Endothelial cell of umbilical vein (primary cell): ENCODE data around the gene SSTR5. TPM values are rescaled to one million over a fixed set of nuclear protein-coding genes. Genes with fewer than 3 reads are reported as not detected.

Experiments
- BruUV-seq: library from RNA; stranded (reverse); fragments of 400-500 nt; replicated peaks from 2 replicates; lab custom pipeline; 2021; lab: Mats Ljungman, UMichigan
- CTCF ChIA-PET: fragments of 300-600, 350-600 bp; sonication (Branson Sonifier 250); formaldehyde crosslinking; loops from one replicate; lab custom pipeline; 2021; ENCODE audit warnings: antibody characterized with exemption, inconsistent platforms; lab: Charles Lee
- POLR2A ChIA-PET: fragments of 300-600, 350-600 bp; sonication (Branson Sonifier 250); formaldehyde crosslinking; loops from one replicate; lab custom pipeline; 2021; ENCODE audit warnings: antibody characterized with exemption, inconsistent platforms; lab: Charles Lee
- DNase-seq: peaks from one replicate; pipeline ENCODE4 v3.0.0-alpha.2; 2011; ENCODE audit warnings: low read depth, low spot score
- FAIRE-seq: peaks from 2 replicates; lab custom pipeline; 2011; peaks lifted over from hg19 to GRCh38; lab: Jason Lieb, UNC
- H2AFZ ChIP-seq: 2 replicates; pipeline ENCODE4 v1.6.0; 2012; ENCODE audit warnings: low read depth, low read length, control low read depth, inconsistent platforms
- H3K27ac ChIP-seq: 2 replicates; pipeline ENCODE4 v1.5.1; 2011; ENCODE audit warnings: low read depth, mild to moderate bottlenecking, control low read depth, low read length, moderate library complexity; ENCODE audit not compliant: insufficient read depth
- H3K27me3 ChIP-seq, 2 experiments: 2 replicates each; pipeline versions ENCODE4 v1.6.0 to v1.6.1; 2011; ENCODE audit warnings: low read length in 2 of 2, mixed read lengths in 1 of 2; ENCODE audit not compliant: control insufficient read depth in 2 of 2, insufficient read depth in 2 of 2
- H3K36me3 ChIP-seq, 2 experiments: 2 replicates in 1 of 2; 3 replicates in 1 of 2; pipeline ENCODE4 v1.5.1; 2011; ENCODE audit warnings: low read length in 2 of 2, mild to moderate bottlenecking in 1 of 2, moderate library complexity in 1 of 2; ENCODE audit not compliant: control insufficient read depth in 2 of 2, insufficient read depth in 2 of 2; ENCODE audit errors: extremely low read depth in 1 of 2
- H3K4me1 ChIP-seq: 3 replicates; pipeline ENCODE4 v1.5.1; 2011; ENCODE audit warnings: mild to moderate bottlenecking, low read length; ENCODE audit not compliant: control insufficient read depth, insufficient read depth; ENCODE audit errors: extremely low read depth
- H3K4me2 ChIP-seq: 2 replicates; pipeline ENCODE4 v1.6.1; 2011; ENCODE audit warnings: low read length, control low read depth, mixed read lengths; ENCODE audit not compliant: insufficient read depth
- H3K4me3 ChIP-seq, 3 experiments: fragments of 200-600 bp in 1 of 3; sonication (generic), shearing (Covaris generic) in 1 of 3; replicated peaks in 1 of 3; 2 replicates each; pipeline ENCODE4 v1.5.1; 2011 to 2016; ENCODE audit warnings: control low read depth in 3 of 3, low read length in 3 of 3, mild to moderate bottlenecking in 2 of 3, inconsistent platforms in 1 of 3, low read depth in 1 of 3, moderate library complexity in 1 of 3; ENCODE audit not compliant: insufficient read depth in 1 of 3
- H3K79me2 ChIP-seq: 2 replicates; pipeline ENCODE4 v1.6.0; 2012; ENCODE audit warnings: low read length, inconsistent platforms; ENCODE audit not compliant: control insufficient read depth, insufficient read depth
- H3K9ac ChIP-seq: replicated peaks from 2 replicates; pipeline ENCODE3; 2011; ENCODE audit warnings: low read length, control low read depth; ENCODE audit not compliant: insufficient read depth; ENCODE audit errors: extremely low read depth
- H3K9me1 ChIP-seq: replicated peaks from 3 replicates; pipeline ENCODE4 v1.6.0; 2011; ENCODE audit warnings: mild to moderate bottlenecking, low read length; ENCODE audit not compliant: control insufficient read depth, insufficient read depth; ENCODE audit errors: extremely low read depth
- H3K9me3 ChIP-seq: replicated peaks from 2 replicates; pipeline ENCODE4 v1.5.1; 2012; ENCODE audit warnings: low read length, inconsistent platforms; ENCODE audit not compliant: control insufficient read depth, insufficient read depth
- H4K20me1 ChIP-seq: replicated peaks from 2 replicates; pipeline ENCODE3; 2011; ENCODE audit warnings: mild to moderate bottlenecking, low read length; ENCODE audit not compliant: control insufficient read depth, insufficient read depth; ENCODE audit errors: extremely low read depth
- EZH2 ChIP-seq: IDR thresholded peaks from 2 replicates; pipeline ENCODE4 v1.6.1; 2012; ENCODE audit warnings: borderline replicate concordance, low read depth, mild to moderate bottlenecking, moderate library complexity, low read length, inconsistent platforms; ENCODE audit not compliant: severe bottlenecking
- FOS ChIP-seq: IDR thresholded peaks from 2 replicates; pipeline ENCODE4 v1.6.1; 2011; ENCODE audit warnings: mild to moderate bottlenecking, low read length, moderate library complexity, borderline replicate concordance; ENCODE audit not compliant: insufficient read depth
- GATA2 ChIP-seq: IDR thresholded peaks from 2 replicates; pipeline ENCODE4 v1.7.0; 2011; ENCODE audit warnings: low read depth, mild to moderate bottlenecking, moderate library complexity, mixed read lengths, low read length; ENCODE audit not compliant: insufficient read length, insufficient read depth
- JUN ChIP-seq: IDR thresholded peaks from 2 replicates; pipeline ENCODE4 v1.6.1; 2011; ENCODE audit warnings: borderline replicate concordance, low read depth; ENCODE audit not compliant: insufficient read length, insufficient read depth
- MYC ChIP-seq: IDR thresholded peaks from one replicate; pipeline ENCODE4 v1.6.1; 2011; ENCODE audit warnings: mild to moderate bottlenecking, low read depth, low read length
- POLR2A ChIP-seq: IDR thresholded peaks from 2 replicates; pipeline ENCODE4 v1.6.1; 2012; ENCODE audit warnings: low read depth, mild to moderate bottlenecking, control low read depth, low read length
- POLR2AphosphoS5 ChIP-seq: IDR thresholded peaks from 2 replicates; pipeline ENCODE4 v1.6.1; 2012; ENCODE audit warnings: low read depth, mild to moderate bottlenecking, control low read depth, low read length, moderate library complexity; ENCODE audit not compliant: insufficient read depth
- dilution Hi-C: fragments of 300-500 bp; cut with MboI; formaldehyde crosslinking; loops from one replicate; pipeline ENCODE4 v1.15.0; 2019; ENCODE audit warnings: low sequenced_read_pairs; ENCODE audit not compliant: extremely low pct_ligation_motif_present
- intact Hi-C: fragments of 100-400 bp; cut with micrococcal nuclease; formaldehyde crosslinking; loops from one replicate; pipeline ENCODE4 v1.10.0; 2022
- polyA plus RNA-seq, 4 experiments: library from polyadenylated mRNA; depleted of rRNA in 3 of 4; stranded (reverse) in 3 of 4; unstranded in 1 of 4; fragments of >200 nt; gene quantifications; 2 replicates each; pipeline versions ENCODE4 v1.2.1 to v1.2.3, GENCODE V29; 2011 to 2012; ENCODE audit warnings: missing spikeins in 1 of 4
- total RNA-seq: library from RNA; stranded (reverse); gene quantifications from 2 replicates; pipeline ENCODE4 v1.2.3, GENCODE V29; 2021
- TF ChIP-seq, protein P1 (sequence below), 2 donors: IDR thresholded peaks; 1 replicate in 1 of 2; 2 replicates in 1 of 2; pipeline ENCODE4 v1.5.1; 2011; ENCODE audit warnings: low read length in 2 of 2, mild to moderate bottlenecking in 2 of 2, moderate library complexity in 2 of 2, control low read depth in 1 of 2, inconsistent platforms in 1 of 2, low read depth in 1 of 2; ENCODE audit not compliant: insufficient read depth in 1 of 2; ENCODE audit errors: extremely low read depth in 1 of 2
- TF ChIP-seq, protein P2 (sequence below): IDR thresholded peaks from 2 replicates; pipeline ENCODE4 v1.6.1; 2011; ENCODE audit not compliant: insufficient read depth, insufficient read length

Gene SSTR5
- total and polyA plus RNA-seq, 2 donors (not counting 3 experiments of a cell fraction or from before 2014, with no cell fraction given) = 0.24 to 0.52 TPM

GRCh38 chr16:1089439-1089821 is 16.9 kb downstream of the SSTR5 start:
- CTCF ChIA-PET = no interaction called here
- Histone ChIP-seq H3K9me1 (no peaks in the 10 kb centered on the region), H3K4me3 (no peak overlapping the region), H4K20me1 (no peaks in the 10 kb centered on the region), H3K9me3 (no peaks in the 10 kb centered on the region), H2AFZ (no peak overlapping the region), H3K79me2 (no peaks in the 10 kb centered on the region), H3K27ac (no peak overlapping the region), H3K36me3 (no peaks in the 10 kb centered on the region), H3K4me2 (no peak overlapping the region), H3K9ac (no peak overlapping the region), H3K27me3 (no peaks in the 10 kb centered on the region), H3K4me1 (peaks cover 14% of the 10 kb centered on the region)
- TF ChIP-seq, protein P1, sequence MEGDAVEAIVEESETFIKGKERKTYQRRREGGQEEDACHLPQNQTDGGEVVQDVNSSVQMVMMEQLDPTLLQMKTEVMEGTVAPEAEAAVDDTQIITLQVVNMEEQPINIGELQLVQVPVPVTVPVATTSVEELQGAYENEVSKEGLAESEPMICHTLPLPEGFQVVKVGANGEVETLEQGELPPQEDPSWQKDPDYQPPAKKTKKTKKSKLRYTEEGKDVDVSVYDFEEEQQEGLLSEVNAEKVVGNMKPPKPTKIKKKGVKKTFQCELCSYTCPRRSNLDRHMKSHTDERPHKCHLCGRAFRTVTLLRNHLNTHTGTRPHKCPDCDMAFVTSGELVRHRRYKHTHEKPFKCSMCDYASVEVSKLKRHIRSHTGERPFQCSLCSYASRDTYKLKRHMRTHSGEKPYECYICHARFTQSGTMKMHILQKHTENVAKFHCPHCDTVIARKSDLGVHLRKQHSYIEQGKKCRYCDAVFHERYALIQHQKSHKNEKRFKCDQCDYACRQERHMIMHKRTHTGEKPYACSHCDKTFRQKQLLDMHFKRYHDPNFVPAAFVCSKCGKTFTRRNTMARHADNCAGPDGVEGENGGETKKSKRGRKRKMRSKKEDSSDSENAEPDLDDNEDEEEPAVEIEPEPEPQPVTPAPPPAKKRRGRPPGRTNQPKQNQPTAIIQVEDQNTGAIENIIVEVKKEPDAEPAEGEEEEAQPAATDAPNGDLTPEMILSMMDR (IDR thresholded peaks at IDR 0.05; ENCODE audit: extremely low read depth in 1 of 2, insufficient read depth in 1 of 2, low read depth in 1 of 2, low read length in 2 of 2) = no peak
- TF ChIP-seq MYC (no peak), GATA2 (no peak), POLR2A (no peak), POLR2AphosphoS5 (no peak), EZH2 (no peak), FOS (no peak), JUN (no peak)
- TF ChIP-seq, protein P2, sequence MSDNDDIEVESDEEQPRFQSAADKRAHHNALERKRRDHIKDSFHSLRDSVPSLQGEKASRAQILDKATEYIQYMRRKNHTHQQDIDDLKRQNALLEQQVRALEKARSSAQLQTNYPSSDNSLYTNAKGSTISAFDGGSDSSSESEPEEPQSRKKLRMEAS = no peak
- no peak for DNase-seq
- dilution Hi-C loops = no loop called here
- intact Hi-C loops = no loop called here
- POLR2A ChIA-PET = no interaction called here
- no TSS peak for BruUV-seq
- FAIRE-seq = no peak
